A549 (cell line): ENCODE results near the gene DNMT3A. TPM values are rescaled to one million over a fixed set of nuclear protein-coding genes. Genes with fewer than 3 reads are reported as not detected.

Source experiments
- ATAC-seq, 2 experiments: fragments of 200-7000 bp in 1 of 2; fragments of >200 bp in 1 of 2; cut with Nextera tagmentation in 1 of 2; cut with Tn5 transposase in 1 of 2; 3 replicates each; pipeline versions ENCODE4 v1.8.0 to v1.9.1; 2018 to 2020; ENCODE audit warnings: mild to moderate bottlenecking in 1 of 2, moderate library complexity in 1 of 2
- CTCF ChIA-PET: fragments of 300-600 bp; sonication (Branson Sonifier 250); formaldehyde crosslinking; extraction: SDS; loops from one replicate; lab custom pipeline; 2021; ENCODE audit warnings: antibody characterized with exemption, inconsistent platforms; lab: Yijun Ruan, JAX
- POLR2A ChIA-PET: fragments of 350-600 bp; formaldehyde crosslinking; extraction: SDS; loops from one replicate; lab custom pipeline; 2021; ENCODE audit warnings: antibody characterized with exemption, inconsistent platforms; lab: Yijun Ruan, JAX
- DNase-seq, 2 experiments: peaks; one replicate each; pipeline versions ENCODE4 v3.0.0 to v3.0.0-alpha.2; 2011 to 2016; ENCODE audit warnings: low read depth in 1 of 2, low spot score in 1 of 2
- FAIRE-seq: peaks from 2 replicates; lab custom pipeline; 2011; peaks lifted over from hg19 to GRCh38; lab: Jason Lieb, UNC
- H3K27ac ChIP-seq, 2 experiments: fragments of >200 bp; sonication (Bioruptor Twin); formaldehyde crosslinking; 3 replicates each; pipeline ENCODE4 v1.5.1; 2016 to 2017
- H3K4me1 ChIP-seq: fragments of >200 bp; sonication (Bioruptor Twin); formaldehyde crosslinking; 3 replicates; pipeline ENCODE4 v1.6.1; 2016
- H3K4me2 ChIP-seq: fragments of >200 bp; sonication (Bioruptor Twin); formaldehyde crosslinking; 3 replicates; pipeline ENCODE4 v1.6.1; 2016
- H3K4me3 ChIP-seq: fragments of >200 bp; sonication (Bioruptor Twin); formaldehyde crosslinking; 3 replicates; pipeline ENCODE4 v1.5.1; 2016
- H3K9me3 ChIP-seq: fragments of >200 bp; sonication (Bioruptor Twin); formaldehyde crosslinking; 3 replicates; pipeline ENCODE4 v1.6.1; 2016
- ATOH8 ChIP-seq: fragments of 250-450 bp; sonication (Bioruptor Pico); IDR thresholded peaks from 2 replicates; pipeline ENCODE4 v1.5.0; 2020; ENCODE audit warnings: low read depth, mild to moderate bottlenecking, moderate library complexity
- CEBPB ChIP-seq, 2 experiments: fragments of >200 bp in 1 of 2; sonication (Bioruptor Twin) in 1 of 2; formaldehyde crosslinking in 1 of 2; IDR thresholded peaks; 2 replicates each; pipeline ENCODE4 v1.6.1; 2012 to 2016
- E2F6 ChIP-seq: IDR thresholded peaks from 2 replicates; pipeline ENCODE4 v1.6.1; 2012; ENCODE audit warnings: low read depth, borderline replicate concordance
- EHF ChIP-seq: fragments of 250-450 bp; sonication (Bioruptor Pico); IDR thresholded peaks from 2 replicates; pipeline ENCODE4 v1.5.0; 2020; ENCODE audit warnings: mild to moderate bottlenecking
- EHMT2 ChIP-seq: fragments of 200-600 bp; sonication (generic); IDR thresholded peaks from 2 replicates; pipeline ENCODE4 v1.6.1; 2016; ENCODE audit warnings: antibody characterized with exemption, low read depth, mild to moderate bottlenecking, moderate library complexity
- ELK1 ChIP-seq: fragments of 150-350 bp; IDR thresholded peaks from 2 replicates; pipeline ENCODE4 v1.6.1; 2014; ENCODE audit warnings: low read depth, mild to moderate bottlenecking, low read length
- EP300 ChIP-seq, 2 experiments: fragments of >200 bp; sonication (Bioruptor Twin); formaldehyde crosslinking; IDR thresholded peaks; 2 replicates in 1 of 2; 3 replicates in 1 of 2; pipeline ENCODE4 v1.6.1; 2016 to 2017
- FOSB ChIP-seq: fragments of 250-450 bp; sonication (Bioruptor Pico); IDR thresholded peaks from 2 replicates; pipeline ENCODE4 v1.5.0; 2020; ENCODE audit warnings: mild to moderate bottlenecking, moderate library complexity
- GATA3 ChIP-seq: IDR thresholded peaks from 2 replicates; pipeline ENCODE4 v1.6.1; 2012; ENCODE audit warnings: borderline replicate concordance
- HDAC2 ChIP-seq: fragments of 200-600 bp; sonication (generic); IDR thresholded peaks from 2 replicates; pipeline ENCODE4 v1.6.1; 2016
- HOXA7 ChIP-seq: fragments of 250-450 bp; sonication (Bioruptor Pico); IDR thresholded peaks from 2 replicates; pipeline ENCODE4 v1.5.0; 2020; ENCODE audit warnings: mild to moderate bottlenecking, moderate library complexity
- HOXB13 ChIP-seq: fragments of 250-450 bp; sonication (Bioruptor Pico); IDR thresholded peaks from 2 replicates; pipeline ENCODE4 v1.5.0; 2020; ENCODE audit warnings: low read depth, mild to moderate bottlenecking, moderate library complexity
- JUNB ChIP-seq: fragments of >200 bp; sonication (Bioruptor Twin); formaldehyde crosslinking; IDR thresholded peaks from 2 replicates; pipeline ENCODE4 v1.6.1; 2016
- KDM5A ChIP-seq: fragments of 200-600 bp; sonication (generic); IDR thresholded peaks from 2 replicates; pipeline ENCODE4 v1.6.1; 2016; ENCODE audit warnings: antibody characterized with exemption, mild to moderate bottlenecking
- MAZ ChIP-seq: fragments of 150-350 bp; IDR thresholded peaks from 2 replicates; pipeline ENCODE4 v1.6.1; 2014; ENCODE audit warnings: antibody characterized with exemption, low read depth, low read length, borderline replicate concordance
- MYC ChIP-seq: IDR thresholded peaks from 2 replicates; pipeline ENCODE4 v1.6.1; 2012; ENCODE audit warnings: mild to moderate bottlenecking, inconsistent platforms, low read length, improper control_type of control experiment, borderline replicate concordance
- NPAS2 ChIP-seq: fragments of 250-450 bp; sonication (Bioruptor Pico); IDR thresholded peaks from 2 replicates; pipeline ENCODE4 v1.8.0; 2022; ENCODE audit warnings: mild to moderate bottlenecking, moderate library complexity, borderline replicate concordance
- PBX3 ChIP-seq: IDR thresholded peaks from 2 replicates; pipeline ENCODE4 v1.6.1; 2012
- PHF8 ChIP-seq: fragments of 200-600 bp; sonication (generic); IDR thresholded peaks from 2 replicates; pipeline ENCODE4 v1.6.1; 2016; ENCODE audit warnings: low read depth, mild to moderate bottlenecking, antibody characterized with exemption, moderate library complexity, borderline replicate concordance
- POLR2A ChIP-seq: IDR thresholded peaks from 2 replicates; pipeline ENCODE4 v1.6.1; 2012; ENCODE audit warnings: mild to moderate bottlenecking, low read length
- RAD21 ChIP-seq, 2 experiments: fragments of >200 bp in 1 of 2; sonication (Bioruptor Twin) in 1 of 2; formaldehyde crosslinking in 1 of 2; IDR thresholded peaks in 1 of 2; conservative IDR thresholded peaks in 1 of 2; 2 replicates in 1 of 2; 3 replicates in 1 of 2; pipeline ENCODE4 v1.6.1; 2012 to 2018; ENCODE audit warnings: inconsistent platforms in 1 of 2
- SREBF2 ChIP-seq: fragments of 450-650 bp; IDR thresholded peaks from 2 replicates; pipeline ENCODE4 v1.6.1; 2014; ENCODE audit warnings: mild to moderate bottlenecking, moderate library complexity
- TP53 ChIP-seq: fragments of 250-450 bp; sonication (Bioruptor Pico); IDR thresholded peaks from 2 replicates; pipeline ENCODE4 v1.5.0; 2021; ENCODE audit warnings: mild to moderate bottlenecking, moderate library complexity
- ZSCAN20 ChIP-seq: fragments of 250-450 bp; sonication (Bioruptor Pico); IDR thresholded peaks from 2 replicates; pipeline ENCODE4 v1.8.0; 2022; ENCODE audit warnings: mild to moderate bottlenecking, moderate library complexity
- WGBS: methylation state at CpG from one replicate; pipeline ENCODE4 v1.1.6; 2017; ENCODE audit errors: missing lambda C conversion rate; 5-methylcytosine and 5-hydroxymethylcytosine counted together
- polyA plus RNA-seq, 4 experiments: library from polyadenylated mRNA; depleted of rRNA in 3 of 4; stranded (reverse); fragments of >200 nt; fragmentation: RNase III in 1 of 4; extraction: RNeasy Plus Mini Kit Qiagen cat#74134 plus additional on column Dnase treatment in 1 of 4; gene quantifications; 2 replicates in 3 of 4; 3 replicates in 1 of 4; pipeline ENCODE4 v1.2.3, GENCODE V29; 2011 to 2017

The DNMT3A gene
- polyA plus RNA-seq, 2 of the 4 experiments (the other 2 are of a cell fraction), result 4.4 to 11.9 TPM

GRCh38 chr2:25245141-25245540, 96.6 kb downstream of the DNMT3A start:
- Histone ChIP-seq H3K4me2 (no peak overlapping the region), H3K9me3 (no peaks in the 10 kb centered on the region), H3K4me3 (no peak overlapping the region), H3K27ac (no peak overlapping the region), H3K4me1 (no peaks in the 10 kb centered on the region)
- FAIRE-seq (no peak), ATAC-seq (no peak), DNase-seq (no peak)
- no peak for TF ChIP-seq HOXB13 (CRISPR knock-in tag)
- no peak for TF ChIP-seq EHMT2
- no peak for TF ChIP-seq RAD21 (conservative IDR thresholded peaks at IDR 0.05 in 1 of 2, IDR thresholded peaks at IDR 0.05 in 1 of 2)
- no peak for TF ChIP-seq EHF (CRISPR knock-in tag)
- TF ChIP-seq CEBPB (IDR thresholded peaks at IDR 0.05), result no peak
- TF ChIP-seq HOXA7 (CRISPR knock-in tag), result no peak
- TF ChIP-seq MYC, result no peak
- TF ChIP-seq FOSB (CRISPR knock-in tag), result no peak
- no peak for TF ChIP-seq ZSCAN20
- no peak for TF ChIP-seq TP53
- no peak for TF ChIP-seq EP300 (IDR thresholded peaks at IDR 0.05)
- TF ChIP-seq GATA3, result no peak
- TF ChIP-seq HDAC2, result no peak
- POLR2A ChIA-PET, result no interaction called here
- 90% methylated on average over 14 of the region's 14 CpGs for WGBS
- CTCF ChIA-PET, result interaction anchor here (3.7 kb wide), 1 partner anchor 16 kb away, joined by 26 read pairs; no protein-coding TSS in a partner anchor

- H3K27ac ChIP-seq, result no peak overlapping the region
- ATAC-seq (no peak), DNase-seq (no peak), FAIRE-seq (no peak)
- H3K9me3 ChIP-seq, result no peaks in the 10 kb centered on the region
- 96% methylated on average over 16 of the region's 17 CpGs for WGBS
- no peak for TF ChIP-seq MAZ
- TF ChIP-seq ELK1, result no peak
- no peak for TF ChIP-seq KDM5A
- no peak for TF ChIP-seq FOSB (CRISPR knock-in tag)
- TF ChIP-seq MYC, result no peak
- TF ChIP-seq ATOH8, result no peak
- TF ChIP-seq PBX3, result no peak
- no peak for TF ChIP-seq EP300 (IDR thresholded peaks at IDR 0.05)
- TF ChIP-seq JUNB, result no peak
- no peak for TF ChIP-seq SREBF2
- no peak for TF ChIP-seq E2F6
- TF ChIP-seq NPAS2 (CRISPR knock-in tag), result no peak
- TF ChIP-seq POLR2A, result no peak
- no peak for TF ChIP-seq PHF8
- no peaks in the 10 kb centered on the region for H3K4me1 ChIP-seq
- ChIA-PET CTCF (interaction anchor here (3.7 kb wide), 1 partner anchor 15 kb away, joined by 26 read pairs; no protein-coding TSS in a partner anchor), POLR2A (interaction anchor here (0.5 kb wide), 1 partner anchor 422 kb away, joined by 3 read pairs; no protein-coding TSS in a partner anchor)
- no peak overlapping the region for H3K4me3 ChIP-seq
- H3K4me2 ChIP-seq, result no peak overlapping the region
Measured at GRCh38 chr2:25243995-25244394, 97.7 kb downstream of the DNMT3A start.
